Central memory CD8-positive, alpha-beta T cell (primary cell): ENCODE results near the gene MYRFL.

Experiments
- ATAC-seq: fragments of 150-1000 bp; cut with Tn5 transposase; replicated peaks from 2 replicates; pipeline ENCODE4 v1.10.0; 2022; ENCODE audit warnings: mild to moderate bottlenecking, moderate FRiP score, moderate number of reproducible peaks; ENCODE audit not compliant: poor library complexity, severe bottlenecking; ENCODE audit errors: extremely low read depth
- DNase-seq, 2 donors: peaks; one replicate each; pipeline ENCODE4 v3.0.0; 2021; ENCODE audit warnings: low spot score in 2 of 2
- H3K27ac Mint-ChIP-seq: one replicate; pipeline ENCODE4 v1.8.0; 2022; ENCODE audit warnings: low read depth, mild to moderate bottlenecking, moderate library complexity, mixed read lengths
- H3K27me3 Mint-ChIP-seq: one replicate; pipeline ENCODE4 v1.8.0; 2022; ENCODE audit warnings: mixed read lengths
- H3K36me3 Mint-ChIP-seq: one replicate; pipeline ENCODE4 v1.8.0; 2022; ENCODE audit warnings: mild to moderate bottlenecking, moderate library complexity, mixed read lengths; ENCODE audit not compliant: insufficient read depth
- H3K4me1 Mint-ChIP-seq: one replicate; pipeline ENCODE4 v1.8.0; 2022; ENCODE audit warnings: mixed read lengths
- H3K4me3 Mint-ChIP-seq: one replicate; pipeline ENCODE4 v1.8.0; 2022; ENCODE audit warnings: mild to moderate bottlenecking, moderate library complexity, mixed read lengths
- H3K9me3 Mint-ChIP-seq: one replicate; pipeline ENCODE4 v1.8.0; 2022; ENCODE audit warnings: mixed read lengths

The MYRFL gene

DNA sequence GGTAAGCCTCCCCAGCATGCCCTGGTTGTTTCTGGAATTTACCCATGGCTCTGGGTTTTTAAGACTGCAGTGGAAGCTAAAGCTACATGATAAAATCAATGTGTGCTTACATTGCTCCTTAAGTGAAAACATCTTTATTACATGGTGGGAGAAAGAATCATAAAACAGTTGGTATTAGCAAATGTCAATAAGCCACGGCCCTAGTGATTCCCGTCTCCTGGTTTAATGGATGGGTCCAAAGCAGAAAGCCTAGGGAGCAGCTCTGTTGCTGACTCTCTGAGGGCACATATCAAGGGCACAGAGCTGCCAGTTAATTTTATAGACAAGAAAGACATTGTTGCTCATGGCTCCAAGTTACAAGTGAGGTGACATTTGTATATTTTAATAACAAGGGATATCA lies 127.9 kb downstream of the MYRFL start:
- Mint-ChIP-seq H3K36me3 (no peaks in the 10 kb centered on the region), H3K27ac (no peak overlapping the region), H3K27me3 (peaks cover 25% of the 10 kb centered on the region), H3K4me1 (no peaks in the 10 kb centered on the region), H3K9me3 (no peaks in the 10 kb centered on the region), H3K4me3 (no peak overlapping the region)
- DNase-seq: no peak
- ATAC-seq: no peak

DNA sequence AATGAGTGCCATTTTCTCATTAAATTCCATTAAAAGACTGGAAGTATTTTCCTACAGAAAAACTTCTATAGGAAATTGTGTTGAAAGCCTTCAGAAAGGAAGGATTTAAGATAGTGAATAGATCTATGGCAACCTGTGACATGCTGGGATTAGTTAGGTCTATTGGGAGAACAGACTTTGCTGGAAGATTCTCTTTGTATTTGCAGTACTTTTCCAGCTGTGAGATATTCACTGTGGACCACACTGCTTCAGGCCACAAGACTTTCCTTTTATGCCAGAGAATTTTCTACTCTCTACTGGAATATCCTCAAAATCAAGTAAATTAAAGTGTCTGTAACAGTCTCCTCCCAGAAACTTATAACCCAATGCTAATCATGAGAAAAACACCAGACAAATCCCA lies 136.2 kb downstream of the MYRFL start:
- ATAC-seq: no peak
- Mint-ChIP-seq H3K4me3 (no peak overlapping the region), H3K27me3 (peaks cover 33% of the 10 kb centered on the region), H3K36me3 (no peaks in the 10 kb centered on the region), H3K9me3 (no peaks in the 10 kb centered on the region), H3K4me1 (no peaks in the 10 kb centered on the region), H3K27ac (no peak overlapping the region)
- no peak for DNase-seq

DNA sequence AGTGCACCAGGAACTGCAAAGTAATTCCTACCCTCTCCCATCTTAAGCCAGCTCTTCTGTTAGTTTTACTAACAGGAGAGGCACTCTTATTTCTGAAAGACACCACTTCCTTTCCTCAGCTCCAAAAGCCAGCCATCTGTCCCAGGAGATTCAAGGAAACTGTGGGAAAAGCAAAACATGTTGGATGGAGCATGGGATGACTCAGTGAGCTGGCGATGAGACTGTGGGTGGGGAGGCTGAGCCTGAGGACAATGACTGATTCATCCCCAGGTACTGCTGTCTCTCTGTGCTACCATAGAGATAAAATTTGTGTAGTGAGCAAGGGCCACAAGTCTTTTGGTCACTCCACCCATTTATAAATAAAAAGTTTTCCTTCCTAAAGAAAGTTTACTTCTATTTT lies 141.4 kb downstream of the MYRFL start:
- Mint-ChIP-seq H3K4me3 (no peak overlapping the region), H3K4me1 (no peaks in the 10 kb centered on the region), H3K27me3 (no peaks in the 10 kb centered on the region), H3K9me3 (no peaks in the 10 kb centered on the region), H3K36me3 (peaks cover 5% of the 10 kb centered on the region), H3K27ac (no peak overlapping the region)
- DNase-seq (no peak), ATAC-seq (no peak)

DNA sequence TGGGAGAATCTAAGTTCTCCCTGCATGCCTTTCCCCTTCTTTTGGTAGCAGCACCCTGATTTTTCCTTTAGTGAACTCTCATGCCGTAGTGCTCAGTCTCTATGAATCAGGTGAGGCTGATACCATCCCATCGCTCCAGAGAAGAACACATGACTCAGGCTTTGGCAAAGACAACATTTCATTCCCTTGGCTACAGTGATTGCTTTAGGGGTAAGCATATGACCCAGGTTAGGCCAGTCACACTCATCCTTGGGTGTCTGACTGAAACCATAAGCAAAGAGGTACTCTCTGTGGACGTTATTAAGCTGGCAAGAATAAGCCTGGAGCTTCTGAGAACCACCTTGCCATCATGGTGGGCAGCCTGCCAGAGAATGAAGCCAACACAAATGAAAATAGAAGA lies 141.8 kb downstream of the MYRFL start:
- no peaks in the 10 kb centered on the region for H3K4me1 Mint-ChIP-seq
- no peak overlapping the region for H3K4me3 Mint-ChIP-seq
- no peaks in the 10 kb centered on the region for H3K27me3 Mint-ChIP-seq
- peaks cover 5% of the 10 kb centered on the region for H3K36me3 Mint-ChIP-seq
- DNase-seq (no peak), ATAC-seq (no peak)
- no peaks in the 10 kb centered on the region for H3K9me3 Mint-ChIP-seq
- no peak overlapping the region for H3K27ac Mint-ChIP-seq

GRCh38 chr12:69969011-69969410 lies 144.0 kb downstream of the MYRFL start:
- Mint-ChIP-seq H3K4me1 (no peaks in the 10 kb centered on the region), H3K4me3 (no peak overlapping the region), H3K27me3 (no peaks in the 10 kb centered on the region), H3K27ac (no peak overlapping the region), H3K9me3 (no peaks in the 10 kb centered on the region), H3K36me3 (peaks cover 5% of the 10 kb centered on the region)
- ATAC-seq (no peak), DNase-seq (no peak)

GRCh38 chr12:69972136-69972535 lies 147.1 kb downstream of the MYRFL start:
- H3K4me3 Mint-ChIP-seq: no peak overlapping the region
- no peak overlapping the region for H3K27ac Mint-ChIP-seq
- H3K27me3 Mint-ChIP-seq: peaks cover 13% of the 10 kb centered on the region
- no peak for ATAC-seq
- H3K4me1 Mint-ChIP-seq: no peaks in the 10 kb centered on the region
- H3K36me3 Mint-ChIP-seq: peaks cover 5% of the 10 kb centered on the region
- no peaks in the 10 kb centered on the region for H3K9me3 Mint-ChIP-seq
- DNase-seq: no peak

- Mint-ChIP-seq H3K36me3 (no peaks in the 10 kb centered on the region), H3K9me3 (no peaks in the 10 kb centered on the region), H3K27me3 (peaks cover 13% of the 10 kb centered on the region), H3K4me3 (no peak overlapping the region), H3K4me1 (no peaks in the 10 kb centered on the region), H3K27ac (no peak overlapping the region)
- no peak for DNase-seq
- ATAC-seq: no peak
Measured at GRCh38 chr12:69978020-69978419, 153.0 kb downstream of the MYRFL start.

GRCh38 chr12:69981881-69982475 lies 157.0 kb downstream of the MYRFL start:
- ATAC-seq (no peak), DNase-seq (no peak)
- Mint-ChIP-seq H3K36me3 (no peaks in the 10 kb centered on the region), H3K27me3 (peaks cover 11% of the 10 kb centered on the region), H3K27ac (no peak overlapping the region), H3K4me1 (no peaks in the 10 kb centered on the region), H3K9me3 (no peaks in the 10 kb centered on the region), H3K4me3 (no peak overlapping the region)

- Mint-ChIP-seq H3K27me3 (peaks cover 11% of the 10 kb centered on the region), H3K9me3 (no peaks in the 10 kb centered on the region), H3K4me3 (no peak overlapping the region), H3K27ac (no peak overlapping the region), H3K36me3 (no peaks in the 10 kb centered on the region), H3K4me1 (no peaks in the 10 kb centered on the region)
- no peak for ATAC-seq
- no peak for DNase-seq
Measured at GRCh38 chr12:69984241-69984640, 159.2 kb downstream of the MYRFL start.

- Mint-ChIP-seq H3K27ac (no peak overlapping the region), H3K27me3 (peaks cover 11% of the 10 kb centered on the region), H3K36me3 (no peaks in the 10 kb centered on the region), H3K4me1 (no peaks in the 10 kb centered on the region), H3K9me3 (no peaks in the 10 kb centered on the region), H3K4me3 (no peak overlapping the region)
- DNase-seq (no peak), ATAC-seq (no peak)
Measured at GRCh38 chr12:69985656-69986055, 160.6 kb downstream of the MYRFL start.

- peaks cover 11% of the 10 kb centered on the region for H3K27me3 Mint-ChIP-seq
- H3K36me3 Mint-ChIP-seq: no peaks in the 10 kb centered on the region
- ATAC-seq (no peak), DNase-seq (no peak)
- H3K9me3 Mint-ChIP-seq: no peaks in the 10 kb centered on the region
- no peak overlapping the region for H3K4me3 Mint-ChIP-seq
- no peak overlapping the region for H3K27ac Mint-ChIP-seq
- no peaks in the 10 kb centered on the region for H3K4me1 Mint-ChIP-seq
Measured at GRCh38 chr12:69986114-69986513, 161.1 kb downstream of the MYRFL start.

DNA sequence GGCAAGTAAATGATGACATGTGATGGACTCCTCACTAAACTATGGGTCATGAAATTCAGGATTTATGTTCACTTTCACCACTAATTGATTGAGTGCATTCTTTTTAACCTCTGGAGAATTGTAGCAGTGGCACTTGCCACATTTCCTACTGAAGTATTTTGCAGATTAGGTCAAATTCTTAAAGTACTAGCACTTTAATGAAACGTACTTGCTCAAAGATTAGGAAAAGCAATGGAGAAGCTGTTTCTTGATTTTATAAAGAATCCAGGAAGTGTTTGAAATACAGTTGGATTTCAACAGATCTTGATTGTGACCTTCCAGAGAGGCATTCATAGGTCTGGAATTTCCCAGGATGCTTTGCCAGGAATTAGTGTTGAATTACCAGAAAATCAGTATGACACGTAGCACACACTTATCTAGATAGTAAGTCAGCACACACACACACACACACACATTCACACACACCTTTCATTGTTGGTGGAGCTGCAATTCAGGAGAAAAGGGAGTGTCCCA lies 162.6 kb downstream of the MYRFL start:
- no peaks in the 10 kb centered on the region for H3K4me1 Mint-ChIP-seq
- H3K9me3 Mint-ChIP-seq: no peaks in the 10 kb centered on the region
- no peaks in the 10 kb centered on the region for H3K36me3 Mint-ChIP-seq
- no peak for DNase-seq
- H3K27ac Mint-ChIP-seq: no peak overlapping the region
- H3K4me3 Mint-ChIP-seq: no peak overlapping the region
- ATAC-seq: no peak
- peaks cover 11% of the 10 kb centered on the region for H3K27me3 Mint-ChIP-seq

DNA sequence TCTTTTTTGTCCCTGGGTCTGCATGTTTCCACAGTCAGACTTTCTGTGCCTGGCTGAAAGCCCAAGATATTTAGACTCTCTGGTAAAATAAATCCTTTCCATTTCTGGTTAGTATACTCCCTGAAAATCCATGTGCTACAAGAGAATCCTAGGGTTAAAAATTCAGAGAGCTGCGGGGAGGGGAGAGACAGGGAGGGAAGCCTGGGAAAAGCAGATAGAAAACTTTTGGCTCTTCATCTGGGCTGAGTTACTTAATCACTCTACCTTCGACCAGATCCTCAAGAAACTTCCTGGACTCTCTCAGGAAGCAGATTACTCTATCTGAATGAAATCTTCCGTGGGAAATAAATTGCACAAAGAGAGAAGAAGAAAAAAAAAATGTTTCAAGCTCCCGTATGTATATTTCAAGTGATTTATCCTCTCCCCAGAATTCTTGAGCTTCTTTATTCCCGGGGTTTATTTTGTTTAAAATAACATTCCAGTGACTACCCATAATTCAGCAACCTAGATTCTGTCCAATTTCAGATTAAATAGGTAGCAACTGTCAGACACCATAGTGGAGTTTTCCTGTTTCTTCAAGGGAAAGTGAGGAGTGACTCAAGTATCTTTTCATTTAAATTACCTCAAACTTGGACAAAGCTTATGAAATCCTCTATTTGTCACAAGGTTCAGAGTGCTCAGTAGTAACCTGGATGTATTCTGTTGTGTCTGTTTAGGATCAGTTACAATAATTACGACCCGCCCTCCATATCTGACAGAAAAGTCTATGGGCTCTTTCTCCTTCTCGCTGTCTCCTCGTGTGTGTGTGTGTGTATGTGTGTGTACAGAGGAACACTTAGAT lies 163.7 kb downstream of the MYRFL start:
- peaks cover 10% of the 10 kb centered on the region for H3K27me3 Mint-ChIP-seq
- DNase-seq (no peak), ATAC-seq (no peak)
- no peaks in the 10 kb centered on the region for H3K4me1 Mint-ChIP-seq
- H3K9me3 Mint-ChIP-seq: peaks cover 6% of the 10 kb centered on the region
- H3K4me3 Mint-ChIP-seq: no peak overlapping the region
- no peaks in the 10 kb centered on the region for H3K36me3 Mint-ChIP-seq
- no peak overlapping the region for H3K27ac Mint-ChIP-seq
